ENCODE measurements around the gene WDR37.

Gene WDR37

DNA sequence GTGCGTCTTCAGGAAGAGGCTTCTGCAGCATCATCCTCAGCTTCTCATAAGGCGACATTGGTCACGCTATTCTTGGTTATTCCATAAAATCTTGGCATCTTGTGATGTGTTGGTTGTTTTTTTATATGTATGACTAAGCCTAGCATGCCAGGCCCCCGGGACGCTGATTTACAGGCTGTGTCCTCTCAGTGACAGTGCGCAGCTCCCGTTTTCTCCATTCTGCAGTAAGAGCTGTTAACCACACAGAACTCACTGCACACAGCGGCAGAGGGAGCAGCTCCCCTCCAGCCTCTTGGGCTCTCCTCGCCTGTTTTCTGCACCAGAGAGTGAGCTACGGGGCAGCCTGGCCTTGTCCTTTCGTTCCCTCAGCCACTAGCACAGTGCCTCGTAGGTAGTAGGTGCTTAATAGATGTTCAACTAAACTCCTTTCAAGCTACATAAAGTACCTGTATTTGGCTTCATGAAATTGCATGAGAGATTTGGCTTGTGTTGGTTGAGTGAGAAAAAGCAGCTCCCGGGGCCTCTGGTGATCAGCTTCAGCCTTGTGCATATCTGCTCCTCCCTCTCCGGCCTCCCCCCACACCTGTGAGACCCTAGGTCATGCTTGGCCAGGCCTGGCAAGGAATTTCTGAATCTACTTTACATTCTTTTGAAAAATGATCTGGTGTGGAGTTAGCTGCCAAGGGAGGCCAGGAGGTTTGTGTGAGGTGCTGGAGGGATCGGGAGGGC, 116.2 kb downstream of the WDR37 start:
- no peak for DNase-seq

DNA sequence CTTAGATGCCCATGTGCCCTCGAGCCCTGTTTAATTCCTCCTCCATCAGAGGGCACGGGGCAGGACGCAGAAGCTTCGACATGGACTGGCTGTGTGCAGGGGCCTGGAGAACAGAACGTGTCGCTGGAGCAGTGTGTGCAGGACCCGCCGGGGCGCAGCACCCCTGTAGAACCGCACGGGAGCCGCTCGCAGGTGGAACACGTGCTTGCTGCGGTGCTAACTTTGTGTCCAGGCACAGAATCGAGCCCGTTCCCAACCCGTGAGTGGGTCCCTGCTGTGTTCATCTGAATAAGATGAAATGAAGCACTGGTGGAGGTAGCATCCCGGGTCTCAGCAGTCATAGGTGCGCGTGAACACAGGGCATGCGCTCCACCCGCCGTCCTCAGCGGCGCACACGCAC, 116.9 kb downstream of the WDR37 start:
- no peak for DNase-seq

DNA sequence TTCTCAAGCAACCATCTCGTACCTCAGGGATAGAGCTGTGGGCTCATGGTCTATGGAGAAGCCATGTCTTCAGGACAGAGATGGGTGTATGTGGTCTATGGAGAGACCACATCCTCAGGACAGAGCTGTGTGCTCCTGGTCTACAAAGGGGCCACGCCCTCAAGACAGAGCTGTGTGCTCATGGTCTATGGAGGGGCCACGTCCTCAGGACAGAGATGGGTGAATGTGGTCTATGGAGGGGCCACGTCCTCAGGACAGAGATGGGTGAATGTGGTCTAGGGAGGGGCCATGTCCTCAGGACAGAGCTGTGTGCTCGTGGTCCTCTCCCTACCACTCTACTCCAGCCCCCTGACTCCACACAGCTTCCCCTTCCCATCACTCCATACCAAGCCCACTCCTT, 117.8 kb downstream of the WDR37 start:
- DNase-seq, result no peak

DNA sequence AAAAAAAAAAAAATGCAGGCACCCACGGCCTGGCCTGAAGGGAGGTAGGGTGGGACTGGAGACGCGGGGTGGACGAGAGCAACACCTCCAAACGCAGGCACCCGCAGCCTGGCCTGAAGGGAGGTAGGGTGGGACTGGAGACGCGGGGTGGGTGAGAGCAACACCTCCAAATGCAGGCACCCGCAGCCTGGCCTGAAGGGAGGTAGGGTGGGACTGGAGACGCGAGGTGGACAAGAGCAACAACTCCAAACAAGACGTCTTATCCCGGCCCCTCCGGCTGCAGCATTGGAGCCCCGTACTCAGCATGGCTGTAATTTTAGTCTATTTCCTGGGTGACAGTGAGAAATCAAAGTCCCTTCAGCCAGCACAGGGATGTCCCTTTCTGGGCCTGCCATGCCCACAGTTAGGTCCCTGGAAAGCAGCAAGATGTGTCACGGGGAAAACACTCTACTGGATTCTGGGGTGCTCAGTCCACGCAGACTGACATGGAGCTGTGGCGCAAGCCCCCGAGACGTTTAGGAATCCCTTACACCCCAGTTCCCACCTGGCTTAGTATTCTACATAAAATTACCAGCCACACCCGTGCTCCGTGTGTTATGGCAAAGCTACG, 119.9 kb downstream of the WDR37 start:
- no peak for DNase-seq

DNA sequence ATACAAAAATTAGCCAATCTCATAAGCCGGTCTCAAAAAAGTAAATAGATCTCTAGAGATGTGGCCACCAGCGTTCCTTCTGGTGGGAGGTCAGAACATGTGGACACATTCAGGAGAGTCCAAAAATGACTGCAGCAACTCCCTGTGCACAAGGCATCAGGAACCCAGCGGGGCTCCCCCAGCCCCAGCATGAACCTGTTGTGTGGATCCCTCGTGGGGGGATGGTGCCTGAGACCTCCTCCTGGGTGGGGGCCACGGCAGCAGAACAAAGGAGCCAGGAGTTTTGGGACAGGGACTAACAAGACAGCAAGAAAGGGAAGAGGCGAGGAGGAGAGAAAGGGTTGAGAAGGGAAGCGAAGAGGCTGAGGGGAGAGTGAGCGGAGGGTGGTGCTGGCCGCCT, 121.8 kb downstream of the WDR37 start:
- no peak for DNase-seq

DNA sequence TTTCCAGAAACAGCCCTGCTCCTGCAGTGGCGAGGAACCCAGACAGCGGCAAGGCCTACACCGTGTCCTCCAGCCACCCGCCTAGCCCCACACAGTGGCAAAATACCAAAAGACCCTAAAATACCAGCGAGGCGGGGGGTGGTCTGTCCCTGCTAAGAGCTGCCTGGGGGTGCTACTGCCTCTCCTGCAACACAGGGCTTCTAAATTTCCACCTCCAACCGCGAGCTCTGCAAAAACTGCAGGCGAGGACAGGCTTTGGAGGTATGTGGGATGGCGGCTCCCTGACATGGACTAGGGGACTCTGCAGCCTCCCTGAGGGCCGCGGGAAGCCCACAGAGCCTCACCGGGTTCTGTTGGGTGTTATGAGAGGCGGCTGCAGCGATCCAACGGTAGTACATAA, 122.3 kb downstream of the WDR37 start:
- DNase-seq, result no peak

DNA sequence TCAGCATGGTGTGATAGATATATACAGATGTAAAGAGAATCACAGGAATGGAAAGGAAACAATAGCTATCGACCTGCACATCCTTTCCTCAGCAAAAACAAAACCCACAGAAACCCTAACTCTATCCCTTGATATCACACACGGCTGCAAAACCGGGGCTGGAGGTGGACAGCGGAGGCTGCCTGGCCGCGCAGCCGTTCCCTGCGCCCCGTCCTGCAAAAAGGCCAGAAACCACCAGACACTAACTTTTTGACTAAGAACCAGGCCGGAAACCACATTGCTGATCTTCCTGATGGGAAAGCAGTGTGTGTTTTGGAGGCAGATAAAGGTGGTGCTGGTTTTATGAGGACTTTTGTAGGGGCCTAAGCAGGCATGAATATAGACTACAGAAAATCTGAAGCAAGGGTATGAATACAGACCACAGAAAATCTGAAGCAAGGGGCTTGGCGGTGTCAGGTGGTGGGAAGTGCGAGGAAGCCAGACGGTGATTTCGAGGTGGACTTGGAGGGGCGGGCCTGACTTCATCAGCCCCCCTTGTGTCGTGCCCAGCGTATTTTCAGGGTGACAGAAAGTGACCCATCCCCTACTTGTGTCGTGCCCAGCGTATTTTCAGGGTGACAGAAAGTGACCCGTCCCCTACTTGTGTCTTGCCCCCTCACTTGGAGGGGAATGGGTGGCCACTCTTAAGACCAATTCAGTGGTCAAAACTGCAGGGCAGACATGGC, 123.3 kb downstream of the WDR37 start:
- no peak for DNase-seq

DNA sequence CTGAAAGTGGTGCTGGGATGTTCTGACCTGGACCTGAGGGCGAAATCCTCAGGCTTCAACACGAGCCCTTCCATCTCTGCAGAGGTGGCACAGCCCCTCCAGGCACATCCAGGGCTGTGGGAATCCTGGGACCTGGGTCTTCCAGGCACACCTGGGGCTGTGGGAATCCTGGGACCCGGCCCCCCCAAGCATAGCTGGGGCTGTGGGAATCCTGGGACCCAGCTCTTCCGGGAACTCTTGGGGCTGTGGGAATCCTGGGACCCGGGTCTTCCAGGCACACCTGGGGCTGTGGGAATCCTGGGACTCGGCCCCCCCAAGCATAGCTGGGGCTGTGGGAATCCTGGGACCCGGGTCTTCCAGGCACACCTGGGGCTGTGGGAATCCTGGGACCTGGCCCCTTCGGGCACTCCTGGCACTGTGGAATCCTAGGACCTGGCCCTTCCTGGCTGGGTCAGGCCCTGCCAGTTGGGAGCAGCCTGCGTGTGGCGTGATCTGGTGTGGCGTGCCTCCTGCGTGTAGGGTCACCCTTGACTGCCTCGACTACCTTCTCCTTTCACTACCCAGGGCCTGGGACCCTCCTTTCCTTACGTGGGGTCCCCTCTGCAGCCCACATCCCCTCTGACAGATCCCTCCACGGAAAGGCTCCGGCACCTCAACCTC, 124.0 kb downstream of the WDR37 start:
- DNase-seq, result no peak

DNA sequence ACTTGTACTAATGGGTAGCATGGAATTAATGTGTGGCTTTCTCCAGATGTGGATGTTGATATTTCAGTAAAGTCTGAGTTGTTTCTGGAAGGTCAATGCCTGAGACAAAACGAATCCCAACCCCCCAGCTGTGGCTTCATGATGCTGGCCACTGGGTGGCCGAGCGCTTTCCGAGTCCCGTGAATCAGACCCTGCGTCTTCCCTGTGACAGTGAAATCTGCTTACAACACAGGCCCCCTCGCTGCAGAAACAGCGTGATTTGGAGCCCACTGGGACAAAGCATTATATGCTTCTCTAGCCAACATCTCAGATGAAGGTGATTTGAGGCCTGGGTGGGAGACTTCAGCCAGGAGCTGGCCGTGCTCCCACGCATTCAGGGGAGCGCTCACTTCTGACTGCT, 124.7 kb downstream of the WDR37 start:
- DNase-seq, result no peak

All from central memory CD4-positive, alpha-beta T cell (primary cell).